HFFc6 (cell line): Measurements from ENCODE around the gene SLC26A4. TPM values are rescaled to one million over a fixed set of nuclear protein-coding genes. Genes with fewer than 3 reads are reported as not detected.

Source experiments
- DNase-seq: peaks from one replicate; pipeline ENCODE4 v3.0.0-alpha.2; 2018
- H3K27ac Mint-ChIP-seq: 2 replicates; pipeline ENCODE4 v1.8.0; 2020; ENCODE audit warnings: mild to moderate bottlenecking, mixed read lengths
- H3K27me3 Mint-ChIP-seq: 2 replicates; pipeline ENCODE4 v1.8.0; 2021; ENCODE audit warnings: mild to moderate bottlenecking, moderate library complexity, mixed read lengths; ENCODE audit not compliant: insufficient read depth
- H3K36me3 Mint-ChIP-seq: 2 replicates; pipeline ENCODE4 v1.8.0; 2021; ENCODE audit warnings: low read depth, mixed read lengths
- H3K4me1 Mint-ChIP-seq: 2 replicates; pipeline ENCODE4 v1.8.0; 2020; ENCODE audit warnings: low read depth, mixed read lengths
- H3K4me3 Mint-ChIP-seq: 2 replicates; pipeline ENCODE4 v1.8.0; 2020; ENCODE audit warnings: mild to moderate bottlenecking, moderate library complexity, mixed read lengths
- H3K9me3 Mint-ChIP-seq: 2 replicates; pipeline ENCODE4 v1.8.0; 2020; ENCODE audit warnings: mild to moderate bottlenecking, mixed read lengths
- total RNA-seq, 6 experiments: library from RNA; stranded (reverse); fragmentation: NEBNext Ultra II Directional; extraction: Animal tissue kit (Norgen Biotek cat#: 25700); gene quantifications; 2 replicates in 1 of 6; 3 replicates in 5 of 6; pipeline ENCODE4 v1.2.3, GENCODE V29; 2021
- TF ChIP-seq, protein P1 (sequence below): fragments of 200-600 bp; sonication (generic); IDR thresholded peaks from 2 replicates; pipeline ENCODE4 v1.5.0; 2021; ENCODE audit warnings: antibody characterized with exemption, mild to moderate bottlenecking

The SLC26A4 gene
- total RNA-seq, 6 experiments from 2014 or later, result 0.18 to 0.63 (median 0.21) TPM; not detected in 1

DNA sequence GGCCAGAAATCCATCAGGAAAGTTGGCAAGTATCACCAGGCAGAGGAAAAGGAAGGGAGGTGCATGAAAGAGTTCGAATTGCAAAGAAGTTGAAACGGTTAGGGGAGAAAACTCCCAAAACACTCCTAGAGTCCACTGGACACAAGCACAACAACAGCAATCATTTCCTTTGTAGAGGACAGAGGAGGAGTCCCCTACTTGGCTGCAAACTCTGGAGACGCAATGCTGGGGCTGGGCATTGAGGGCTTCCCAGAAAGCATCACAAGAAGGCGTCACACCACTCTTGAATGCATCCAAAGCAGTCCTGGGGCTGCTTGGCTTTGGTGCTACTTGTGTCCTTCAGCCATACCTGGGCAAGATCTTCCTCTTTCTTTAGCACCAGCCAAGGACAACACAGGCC, 18.1 kb upstream of the SLC26A4 start:
- no peak for DNase-seq
- H3K9me3 Mint-ChIP-seq, result no peaks in the 10 kb centered on the region; the same call in none of the 2 replicates
- H3K4me3 Mint-ChIP-seq, result peak overlapping the region; percentile 57; the same call in 1 of the 2 replicates
- TF ChIP-seq, protein P1, sequence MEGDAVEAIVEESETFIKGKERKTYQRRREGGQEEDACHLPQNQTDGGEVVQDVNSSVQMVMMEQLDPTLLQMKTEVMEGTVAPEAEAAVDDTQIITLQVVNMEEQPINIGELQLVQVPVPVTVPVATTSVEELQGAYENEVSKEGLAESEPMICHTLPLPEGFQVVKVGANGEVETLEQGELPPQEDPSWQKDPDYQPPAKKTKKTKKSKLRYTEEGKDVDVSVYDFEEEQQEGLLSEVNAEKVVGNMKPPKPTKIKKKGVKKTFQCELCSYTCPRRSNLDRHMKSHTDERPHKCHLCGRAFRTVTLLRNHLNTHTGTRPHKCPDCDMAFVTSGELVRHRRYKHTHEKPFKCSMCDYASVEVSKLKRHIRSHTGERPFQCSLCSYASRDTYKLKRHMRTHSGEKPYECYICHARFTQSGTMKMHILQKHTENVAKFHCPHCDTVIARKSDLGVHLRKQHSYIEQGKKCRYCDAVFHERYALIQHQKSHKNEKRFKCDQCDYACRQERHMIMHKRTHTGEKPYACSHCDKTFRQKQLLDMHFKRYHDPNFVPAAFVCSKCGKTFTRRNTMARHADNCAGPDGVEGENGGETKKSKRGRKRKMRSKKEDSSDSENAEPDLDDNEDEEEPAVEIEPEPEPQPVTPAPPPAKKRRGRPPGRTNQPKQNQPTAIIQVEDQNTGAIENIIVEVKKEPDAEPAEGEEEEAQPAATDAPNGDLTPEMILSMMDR, result no peak
- peaks cover 6% of the 10 kb centered on the region; the same call in 1 of the 2 replicates for H3K36me3 Mint-ChIP-seq
- peaks cover 39% of the 10 kb centered on the region for H3K4me1 Mint-ChIP-seq
- H3K27ac Mint-ChIP-seq, result peak overlapping the region; percentile 76
- no peaks in the 10 kb centered on the region; the same call in 1 of the 2 replicates for H3K27me3 Mint-ChIP-seq

DNA sequence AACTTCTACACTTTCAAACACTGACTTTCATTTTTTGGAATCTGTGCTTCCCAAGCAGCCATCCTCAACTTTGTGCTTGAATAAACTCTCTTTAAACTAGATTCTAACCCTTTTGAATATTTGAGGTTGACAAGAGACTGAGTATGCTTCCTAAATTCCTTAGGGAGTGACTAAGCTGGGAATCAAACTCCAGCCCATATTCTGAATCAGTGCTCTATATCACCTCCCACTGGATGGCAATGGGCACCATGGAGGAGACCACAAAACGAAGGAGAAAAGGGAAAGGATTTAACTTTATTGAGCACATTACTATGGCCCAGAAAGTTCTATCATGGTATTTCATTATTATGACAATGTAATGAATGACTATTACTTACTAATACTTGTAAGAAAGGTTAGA, 17.2 kb upstream of the SLC26A4 start:
- Mint-ChIP-seq H3K9me3 (no peaks in the 10 kb centered on the region; the same call in none of the 2 replicates), H3K4me3 (peak overlapping the region; percentile 57), H3K27ac (peak overlapping the region; percentile 76), H3K4me1 (peaks cover 39% of the 10 kb centered on the region), H3K27me3 (no peaks in the 10 kb centered on the region; the same call in 1 of the 2 replicates), H3K36me3 (peaks cover 6% of the 10 kb centered on the region; the same call in 1 of the 2 replicates)
- TF ChIP-seq, protein P1, result peak; percentile 68
- DNase-seq, result peak; percentile 70

DNA sequence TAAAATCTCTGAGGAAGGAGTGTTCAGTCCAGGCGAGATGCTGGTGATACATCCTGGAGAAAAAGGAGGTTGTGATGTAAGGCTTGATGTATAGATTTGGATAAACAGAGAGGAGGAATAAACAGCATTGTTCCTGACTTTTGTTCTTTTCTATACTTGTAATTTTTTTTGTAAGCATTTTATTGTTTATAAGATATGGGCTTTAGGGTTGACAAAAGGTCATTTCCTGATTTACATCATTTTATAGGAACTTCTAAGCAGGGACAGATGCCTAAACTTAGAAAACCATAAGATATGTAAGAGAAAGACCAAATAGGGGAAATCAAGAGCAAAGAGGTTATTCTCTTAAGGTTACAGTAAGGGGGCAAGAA, 16.7 kb upstream of the SLC26A4 start:
- Mint-ChIP-seq H3K4me3 (peak overlapping the region; percentile 27), H3K4me1 (peaks cover 39% of the 10 kb centered on the region)
- no peak for DNase-seq

DNA sequence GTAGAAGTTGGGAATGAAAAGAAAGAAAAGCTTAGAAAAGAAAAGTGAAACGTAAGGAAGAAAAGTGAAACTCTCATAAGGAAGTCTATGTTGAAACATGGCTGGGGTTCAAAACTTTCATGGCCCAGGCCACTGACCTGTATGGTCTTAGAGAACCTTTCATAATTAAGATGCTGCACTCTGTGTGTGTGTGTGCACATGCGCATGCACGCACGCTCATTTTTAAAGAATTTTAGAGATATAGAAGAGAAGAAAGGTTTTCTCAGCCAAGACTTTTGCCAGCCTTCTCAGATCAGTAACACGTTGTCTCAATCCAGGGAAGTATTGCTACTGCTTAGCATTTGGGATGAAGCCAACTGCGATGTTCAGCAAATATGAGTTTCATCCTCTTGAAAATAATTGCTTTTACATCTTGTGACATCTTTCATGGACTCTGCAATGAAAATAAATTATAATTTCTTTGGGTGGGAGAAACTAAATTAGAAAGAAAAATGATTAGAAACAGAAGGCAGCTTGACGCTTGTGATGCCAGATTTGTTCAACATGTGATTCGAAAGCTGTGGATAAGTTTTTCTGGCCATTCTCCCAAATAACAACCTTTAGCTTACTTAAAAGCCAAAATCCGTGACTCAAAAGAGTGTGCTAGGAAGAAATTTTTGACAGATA, 16.2 kb upstream of the SLC26A4 start:
- H3K4me3 Mint-ChIP-seq, result peak overlapping the region; percentile 27
- peak overlapping the region; percentile 76; the same call in 1 of the 2 replicates for H3K27ac Mint-ChIP-seq
- no peaks in the 10 kb centered on the region; the same call in none of the 2 replicates for H3K27me3 Mint-ChIP-seq
- peaks cover 9% of the 10 kb centered on the region; the same call in 1 of the 2 replicates for H3K36me3 Mint-ChIP-seq
- TF ChIP-seq, protein P1, result no peak
- H3K4me1 Mint-ChIP-seq, result peaks cover 39% of the 10 kb centered on the region
- DNase-seq, result no peak
- peaks cover 2% of the 10 kb centered on the region for H3K9me3 Mint-ChIP-seq

More for the DNA sequence above, 16.7 kb upstream of the SLC26A4 start:
- TF ChIP-seq, protein P1, result no peak
- Mint-ChIP-seq H3K36me3 (peaks cover 6% of the 10 kb centered on the region; the same call in 1 of the 2 replicates), H3K9me3 (no peaks in the 10 kb centered on the region; the same call in none of the 2 replicates), H3K27ac (peak overlapping the region; percentile 76; the same call in 1 of the 2 replicates), H3K27me3 (no peaks in the 10 kb centered on the region; the same call in none of the 2 replicates)

DNA sequence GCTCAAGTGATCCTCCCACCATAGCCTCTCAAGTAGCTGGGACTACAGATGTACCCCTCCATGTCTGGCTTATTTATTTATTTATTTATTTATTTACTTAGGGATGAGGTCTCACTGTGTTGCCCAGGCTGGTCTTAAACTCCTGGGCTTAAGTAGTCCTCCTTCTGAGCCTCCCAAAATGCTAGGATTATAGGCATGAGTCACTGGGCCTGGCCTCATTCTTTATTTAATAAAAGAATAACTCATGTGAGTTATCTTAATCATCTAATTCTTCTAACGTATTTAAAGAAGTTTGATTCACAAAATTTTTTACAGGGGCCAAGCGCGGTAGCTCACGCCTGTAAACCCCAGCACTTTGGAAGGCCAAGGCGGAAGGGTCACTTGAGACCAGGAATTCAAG, 8.0 kb upstream of the SLC26A4 start:
- peaks cover 6% of the 10 kb centered on the region; the same call in 1 of the 2 replicates for H3K36me3 Mint-ChIP-seq
- H3K27me3 Mint-ChIP-seq, result no peaks in the 10 kb centered on the region; the same call in 1 of the 2 replicates
- H3K4me1 Mint-ChIP-seq, result peaks cover 9% of the 10 kb centered on the region
- H3K9me3 Mint-ChIP-seq, result 0 out of 2 replicates have a peak, but pooled peaks cover 4% of the 10 kb centered on the region
- no peak overlapping the region for H3K4me3 Mint-ChIP-seq
- DNase-seq, result no peak
- TF ChIP-seq, protein P1, result no peak
- no peak overlapping the region for H3K27ac Mint-ChIP-seq
